ENCODE data around the gene RPA1. TPM values are rescaled to one million over a fixed set of nuclear protein-coding genes. Genes with fewer than 3 reads are reported as not detected.

RPA1 gene
- total RNA-seq, 1 donor from 2014 or later, result 30.9 TPM

DNA sequence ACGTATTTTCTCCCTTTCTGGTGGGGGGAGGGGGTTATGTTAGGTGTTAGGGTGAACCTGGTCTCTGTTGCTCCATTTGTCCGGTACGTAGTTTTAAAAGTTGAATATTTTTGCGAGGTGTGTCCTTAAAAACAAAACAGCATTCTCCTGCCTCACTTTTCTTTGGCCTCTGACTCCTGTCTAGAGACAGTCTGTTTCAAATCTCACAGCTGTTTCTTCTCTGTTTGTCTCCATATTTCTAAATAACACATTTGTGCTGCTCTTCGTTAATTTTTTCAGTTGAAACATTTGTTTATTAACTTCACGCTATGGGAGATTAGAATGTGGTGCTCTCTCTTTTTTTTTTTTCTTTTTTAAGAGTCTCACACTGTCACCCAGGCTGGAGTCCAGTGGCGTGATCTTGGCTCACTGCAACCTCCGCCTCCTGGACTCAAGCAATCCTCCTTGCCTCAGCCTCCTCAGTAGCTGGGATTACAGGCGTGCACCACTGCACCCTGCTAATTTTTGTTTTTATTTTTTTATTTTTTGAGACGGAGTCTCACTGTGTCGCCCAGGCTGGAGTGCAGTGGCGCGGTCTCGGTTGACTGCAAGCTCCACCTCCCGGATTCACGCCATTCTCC lies 31.7 kb downstream of the RPA1 start:
- TF ChIP-seq POLR2AphosphoS5 (IDR thresholded peaks at IDR 0.05; ENCODE audit: insufficient read depth in 1 of 2, low read depth in 1 of 2) (no peak), POLR2A (IDR thresholded peaks at IDR 0.05) (no peak)
- TF ChIP-seq, protein P1, sequence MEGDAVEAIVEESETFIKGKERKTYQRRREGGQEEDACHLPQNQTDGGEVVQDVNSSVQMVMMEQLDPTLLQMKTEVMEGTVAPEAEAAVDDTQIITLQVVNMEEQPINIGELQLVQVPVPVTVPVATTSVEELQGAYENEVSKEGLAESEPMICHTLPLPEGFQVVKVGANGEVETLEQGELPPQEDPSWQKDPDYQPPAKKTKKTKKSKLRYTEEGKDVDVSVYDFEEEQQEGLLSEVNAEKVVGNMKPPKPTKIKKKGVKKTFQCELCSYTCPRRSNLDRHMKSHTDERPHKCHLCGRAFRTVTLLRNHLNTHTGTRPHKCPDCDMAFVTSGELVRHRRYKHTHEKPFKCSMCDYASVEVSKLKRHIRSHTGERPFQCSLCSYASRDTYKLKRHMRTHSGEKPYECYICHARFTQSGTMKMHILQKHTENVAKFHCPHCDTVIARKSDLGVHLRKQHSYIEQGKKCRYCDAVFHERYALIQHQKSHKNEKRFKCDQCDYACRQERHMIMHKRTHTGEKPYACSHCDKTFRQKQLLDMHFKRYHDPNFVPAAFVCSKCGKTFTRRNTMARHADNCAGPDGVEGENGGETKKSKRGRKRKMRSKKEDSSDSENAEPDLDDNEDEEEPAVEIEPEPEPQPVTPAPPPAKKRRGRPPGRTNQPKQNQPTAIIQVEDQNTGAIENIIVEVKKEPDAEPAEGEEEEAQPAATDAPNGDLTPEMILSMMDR (IDR thresholded peaks at IDR 0.05), result no peak
- H3K36me3 ChIP-seq, result no peaks in the 10 kb centered on the region
- H3K9me3 ChIP-seq, result no peaks in the 10 kb centered on the region
- no peaks in the 10 kb centered on the region for H3K4me1 ChIP-seq
- DNase-seq (ENCODE audit: extremely low spot score in 2 of 2), result no peak
- H3K4me3 ChIP-seq, result no peak overlapping the region
- no peaks in the 10 kb centered on the region for H3K27me3 ChIP-seq
- intact Hi-C loops (cut with DNase I), result loop anchor here (10.0 kb wide), 1 partner anchor 187 kb away; no protein-coding TSS in a partner anchor
- H3K27ac ChIP-seq, result no peak overlapping the region

DNA sequence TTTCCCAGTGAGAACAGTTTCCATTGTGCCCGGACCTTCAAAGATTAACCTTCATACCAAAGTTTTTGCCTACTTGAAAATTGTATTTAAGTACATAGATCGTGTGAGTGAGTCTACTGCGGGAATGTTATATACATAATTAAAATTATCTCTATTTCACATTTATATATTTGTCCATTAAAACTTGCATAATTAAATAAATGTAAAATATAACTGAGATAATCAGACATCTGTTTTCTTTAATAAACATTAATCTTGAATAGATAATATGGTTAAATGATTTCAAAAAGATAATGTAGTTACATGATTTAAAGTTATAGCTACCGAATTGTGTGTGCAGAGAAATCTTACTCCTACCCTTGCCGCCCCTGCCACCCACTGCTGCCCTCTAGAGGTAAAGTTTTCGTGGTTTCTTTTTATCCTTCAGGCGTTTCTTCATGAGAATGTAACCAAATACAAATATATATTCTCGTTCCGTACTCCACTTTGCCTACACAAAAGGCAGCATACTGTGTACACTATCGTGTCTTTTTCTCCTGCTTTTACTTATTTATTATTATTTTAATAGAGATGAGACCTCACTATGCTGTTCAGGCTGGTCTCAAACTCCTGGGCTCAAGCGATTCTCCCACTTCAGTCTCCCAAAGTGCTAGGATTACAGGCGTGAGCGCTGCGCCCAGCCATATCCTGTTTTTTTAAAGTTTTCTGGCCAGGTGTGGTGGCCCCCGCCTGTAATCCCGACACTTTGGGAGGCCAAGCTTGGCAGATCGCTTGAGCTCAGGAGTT lies 35.6 kb downstream of the RPA1 start:
- Histone ChIP-seq H3K4me1 (no peaks in the 10 kb centered on the region), H3K36me3 (no peaks in the 10 kb centered on the region), H3K27me3 (no peaks in the 10 kb centered on the region), H3K27ac (no peak overlapping the region), H3K4me3 (no peak overlapping the region), H3K9me3 (no peaks in the 10 kb centered on the region)
- intact Hi-C loops (cut with DNase I), result loop anchor here (10.0 kb wide), 1 partner anchor 191 kb away; no protein-coding TSS in a partner anchor
- DNase-seq (ENCODE audit: extremely low spot score in 2 of 2), result no peak
- TF ChIP-seq POLR2AphosphoS5 (IDR thresholded peaks at IDR 0.05; ENCODE audit: insufficient read depth in 1 of 2, low read depth in 1 of 2) (no peak), POLR2A (IDR thresholded peaks at IDR 0.05) (no peak)
- TF ChIP-seq, protein P1 (IDR thresholded peaks at IDR 0.05), result peak in 2 of 3 experiments; percentile 21 to 27

DNA sequence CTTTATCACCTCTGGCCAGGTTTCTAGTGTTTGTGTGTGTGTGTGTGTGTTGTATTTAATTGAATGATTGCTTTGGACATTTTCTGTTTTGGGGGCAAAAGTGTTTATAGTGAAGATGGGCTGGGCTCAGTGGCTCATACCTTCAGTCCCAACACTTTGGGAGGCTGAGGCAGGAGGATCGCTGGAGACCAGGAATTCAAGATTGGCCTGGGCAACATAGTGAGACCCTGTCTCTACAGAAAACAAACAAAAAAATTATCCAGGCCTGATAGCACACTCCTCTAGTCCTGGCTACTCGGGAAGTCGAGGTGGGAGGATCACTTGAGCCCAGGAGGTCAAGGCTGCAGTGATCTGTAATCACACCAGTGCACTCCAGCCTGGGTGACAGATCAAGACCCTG lies 37.5 kb downstream of the RPA1 start:
- H3K36me3 ChIP-seq, result peaks cover 0 to 4% of the 10 kb centered on the region in 2 donors
- intact Hi-C loops (cut with DNase I), result loop anchor here (10.0 kb wide), 1 partner anchor 193 kb away; no protein-coding TSS in a partner anchor

DNA sequence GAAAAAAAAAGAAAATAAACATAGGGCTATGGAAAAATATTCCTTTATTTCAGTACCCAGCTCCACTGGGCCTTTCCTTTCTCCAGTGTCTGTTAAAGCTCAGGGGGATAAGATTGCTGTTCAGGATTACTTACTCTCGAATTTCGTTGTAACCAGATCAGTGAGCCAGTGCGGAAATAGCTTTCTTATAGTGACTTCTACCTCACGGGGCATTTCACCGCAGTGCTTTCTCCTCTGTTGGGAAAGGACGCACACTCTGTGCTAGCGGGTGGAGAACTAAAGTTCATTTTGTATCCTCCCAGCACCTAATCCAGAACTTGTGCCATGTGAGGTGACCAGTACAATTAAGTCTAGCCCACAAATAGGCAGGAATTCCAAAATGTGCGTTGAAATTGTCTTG lies 38.3 kb downstream of the RPA1 start:
- Histone ChIP-seq H3K9me3 (no peaks in the 10 kb centered on the region), H3K36me3 (peaks cover 0 to 7% of the 10 kb centered on the region in 2 donors), H3K27ac (no peak overlapping the region), H3K27me3 (no peaks in the 10 kb centered on the region), H3K4me1 (no peaks in the 10 kb centered on the region), H3K4me3 (no peak overlapping the region)
- no peak for TF ChIP-seq POLR2A (IDR thresholded peaks at IDR 0.05)
- TF ChIP-seq POLR2AphosphoS5 (IDR thresholded peaks at IDR 0.05; ENCODE audit: insufficient read depth in 1 of 2, low read depth in 1 of 2), result no peak
- TF ChIP-seq, protein P1 (IDR thresholded peaks at IDR 0.05), result no peak
- intact Hi-C loops (cut with DNase I), result loop anchor here (10.0 kb wide), 1 partner anchor 193 kb away; no protein-coding TSS in a partner anchor
- no peak for DNase-seq (ENCODE audit: extremely low spot score in 2 of 2)

More for the DNA sequence above, 37.5 kb downstream of the RPA1 start:
- Histone ChIP-seq H3K9me3 (no peaks in the 10 kb centered on the region), H3K4me1 (no peaks in the 10 kb centered on the region), H3K4me3 (no peak overlapping the region), H3K27ac (no peak overlapping the region), H3K27me3 (no peaks in the 10 kb centered on the region)
- no peak for DNase-seq (ENCODE audit: extremely low spot score in 2 of 2)
- no peak for TF ChIP-seq POLR2AphosphoS5 (IDR thresholded peaks at IDR 0.05; ENCODE audit: insufficient read depth in 1 of 2, low read depth in 1 of 2)
- no peak for TF ChIP-seq POLR2A (IDR thresholded peaks at IDR 0.05)
- TF ChIP-seq, protein P1 (IDR thresholded peaks at IDR 0.05), result no peak
